Peyer's patch (tissue), 4 donors: ENCODE measurements around the gene SMLR1.

Source experiments
- POLR2A ChIP-seq, 2 donors: fragments of 450-650 bp; IDR thresholded peaks; one replicate each; pipeline ENCODE4 v1.5.1; 2017; ENCODE audit warnings: antibody characterized with exemption in 2 of 2, mild to moderate bottlenecking in 2 of 2, moderate library complexity in 2 of 2
- TF ChIP-seq, protein P1 (sequence below), 6 experiments: fragments of 450-650 bp in 4 of 6; fragments of 200-600 bp in 2 of 6; sonication (generic) in 1 of 6; IDR thresholded peaks; one replicate each; pipeline ENCODE4 v1.5.1; 2017 to 2019; ENCODE audit warnings: antibody characterized with exemption in 6 of 6, mild to moderate bottlenecking in 3 of 6, moderate library complexity in 1 of 6

DNA sequence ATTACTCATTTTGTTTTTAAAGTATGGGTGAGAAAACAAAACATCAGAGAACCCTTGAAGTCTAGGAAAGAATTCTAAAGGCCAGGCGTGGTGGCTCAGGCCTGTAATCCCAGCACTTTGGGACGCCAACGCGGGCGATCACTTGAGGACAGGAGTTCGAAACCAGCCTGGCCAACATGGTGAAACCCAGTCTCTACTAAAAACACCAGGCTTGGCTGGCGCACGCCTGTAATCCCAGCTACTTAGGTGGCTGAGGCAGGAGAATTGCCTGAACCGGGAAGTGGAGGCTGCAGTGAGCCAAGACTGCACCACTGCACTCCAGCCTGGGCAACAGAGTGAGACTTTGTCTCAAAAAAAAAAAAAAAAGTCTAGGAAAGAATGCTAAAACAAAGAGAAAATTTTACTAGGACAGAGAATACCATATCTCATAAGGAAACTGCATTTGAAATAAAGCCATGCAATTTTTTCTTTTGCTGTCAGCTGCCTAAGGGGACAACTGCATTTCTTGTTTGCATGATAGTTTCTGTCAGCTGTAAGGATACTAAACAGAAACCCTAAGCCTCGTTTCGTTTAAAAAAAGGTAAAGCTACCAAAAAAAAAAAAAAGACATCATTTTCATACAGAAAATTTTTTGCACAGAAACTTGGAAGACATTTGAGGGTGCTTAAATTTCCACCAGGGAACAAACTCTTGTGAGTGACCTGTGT is 32.1 kb downstream of the SMLR1 start:
- TF ChIP-seq, protein P1, sequence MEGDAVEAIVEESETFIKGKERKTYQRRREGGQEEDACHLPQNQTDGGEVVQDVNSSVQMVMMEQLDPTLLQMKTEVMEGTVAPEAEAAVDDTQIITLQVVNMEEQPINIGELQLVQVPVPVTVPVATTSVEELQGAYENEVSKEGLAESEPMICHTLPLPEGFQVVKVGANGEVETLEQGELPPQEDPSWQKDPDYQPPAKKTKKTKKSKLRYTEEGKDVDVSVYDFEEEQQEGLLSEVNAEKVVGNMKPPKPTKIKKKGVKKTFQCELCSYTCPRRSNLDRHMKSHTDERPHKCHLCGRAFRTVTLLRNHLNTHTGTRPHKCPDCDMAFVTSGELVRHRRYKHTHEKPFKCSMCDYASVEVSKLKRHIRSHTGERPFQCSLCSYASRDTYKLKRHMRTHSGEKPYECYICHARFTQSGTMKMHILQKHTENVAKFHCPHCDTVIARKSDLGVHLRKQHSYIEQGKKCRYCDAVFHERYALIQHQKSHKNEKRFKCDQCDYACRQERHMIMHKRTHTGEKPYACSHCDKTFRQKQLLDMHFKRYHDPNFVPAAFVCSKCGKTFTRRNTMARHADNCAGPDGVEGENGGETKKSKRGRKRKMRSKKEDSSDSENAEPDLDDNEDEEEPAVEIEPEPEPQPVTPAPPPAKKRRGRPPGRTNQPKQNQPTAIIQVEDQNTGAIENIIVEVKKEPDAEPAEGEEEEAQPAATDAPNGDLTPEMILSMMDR (IDR thresholded peaks at IDR 0.05): no peak
- TF ChIP-seq POLR2A (IDR thresholded peaks at IDR 0.05): no peak
